H1 (cell line): ENCODE data around the gene ZNF836. TPM values are rescaled to one million over a fixed set of nuclear protein-coding genes. Genes with fewer than 3 reads are reported as not detected.

Experiments
- CTCF ChIA-PET: fragments of 300-600 bp; sonication (Branson Sonifier 250); formaldehyde crosslinking; loops from one replicate; lab custom pipeline; 2021; ENCODE audit not compliant: partially characterized antibody; lab: Charles Lee
- POLR2A ChIA-PET: fragments of 300-600 bp; sonication (Branson Sonifier 250); formaldehyde crosslinking; loops from one replicate; lab custom pipeline; 2021; ENCODE audit warnings: inconsistent platforms; ENCODE audit not compliant: partially characterized antibody; lab: Charles Lee
- DNase-seq, 2 experiments: peaks; one replicate each; pipeline versions ENCODE4 v3.0.0 to v3.0.0-alpha.2; 2010 to 2022; ENCODE audit warnings: low spot score in 2 of 2, low read depth in 1 of 2, mixed read lengths in 1 of 2
- FAIRE-seq: peaks from 2 replicates; lab custom pipeline; 2011; peaks lifted over from hg19 to GRCh38; lab: Jason Lieb, UNC
- H2AFZ ChIP-seq: 2 replicates; pipeline ENCODE4 v1.8.1; 2012; ENCODE audit warnings: low read length, inconsistent platforms
- H2AK5ac ChIP-seq: 2 replicates; pipeline ENCODE4 v1.6.1; 2013; ENCODE audit warnings: low read depth, low read length
- H2BK120ac ChIP-seq: replicated peaks from 2 replicates; pipeline ENCODE3; 2013; ENCODE audit warnings: low read depth, low read length, inconsistent platforms
- H2BK12ac ChIP-seq: 2 replicates; pipeline ENCODE4 v1.6.1; 2013; ENCODE audit warnings: low read depth, low read length
- H2BK15ac ChIP-seq: 2 replicates; pipeline ENCODE4 v1.6.1; 2013; ENCODE audit warnings: low read length
- H2BK20ac ChIP-seq: 2 replicates; pipeline ENCODE4 v1.6.1; 2013; ENCODE audit warnings: low read length
- H2BK5ac ChIP-seq: 2 replicates; pipeline ENCODE4 v1.6.1; 2013; ENCODE audit warnings: low read depth, low read length
- H3K14ac ChIP-seq: 2 replicates; pipeline ENCODE4 v1.6.1; 2013; ENCODE audit warnings: inconsistent platforms; ENCODE audit not compliant: insufficient read length
- H3K18ac ChIP-seq: 2 replicates; pipeline ENCODE4 v1.6.1; 2013; ENCODE audit warnings: low read length; ENCODE audit errors: extremely low read depth
- H3K23ac ChIP-seq: 2 replicates; pipeline ENCODE4 v1.6.1; 2013; ENCODE audit warnings: inconsistent platforms; ENCODE audit not compliant: insufficient read length
- H3K23me2 ChIP-seq: 2 replicates; pipeline ENCODE4 v1.6.1; 2013; ENCODE audit warnings: low read depth, low read length
- H3K27ac ChIP-seq: 2 replicates; pipeline ENCODE4 v1.6.1; 2011; ENCODE audit warnings: low read depth, low read length, inconsistent platforms
- H3K27me3 ChIP-seq, 4 experiments: replicated peaks in 1 of 4; 1 replicate in 1 of 4; 2 replicates in 3 of 4; pipeline versions ENCODE4 v1.6.1 to v1.8.1; 2011 to 2013; ENCODE audit warnings: low read length in 3 of 4, mild to moderate bottlenecking in 3 of 4, inconsistent platforms in 2 of 4, mixed read lengths in 2 of 4, moderate library complexity in 1 of 4; ENCODE audit not compliant: control insufficient read depth in 3 of 4, insufficient read depth in 3 of 4; ENCODE audit errors: extremely low read depth in 1 of 4
- H3K36me3 ChIP-seq, 4 experiments: 2 replicates each; pipeline versions ENCODE4 v1.6.1 to v1.8.1; 2011 to 2013; ENCODE audit warnings: mild to moderate bottlenecking in 4 of 4, low read length in 3 of 4, moderate library complexity in 2 of 4, control low read depth in 1 of 4, inconsistent platforms in 1 of 4; ENCODE audit not compliant: insufficient read depth in 4 of 4, control insufficient read depth in 2 of 4
- H3K4ac ChIP-seq: replicated peaks from 2 replicates; pipeline ENCODE3; 2013; ENCODE audit warnings: low read length, low read depth, mixed read lengths, inconsistent platforms; ENCODE audit not compliant: insufficient read length
- H3K4me1 ChIP-seq, 4 experiments: replicated peaks in 1 of 4; 1 replicate in 1 of 4; 2 replicates in 3 of 4; pipeline versions ENCODE4 v1.6.1 to v1.8.1; 2011 to 2013; ENCODE audit warnings: low read length in 3 of 4, inconsistent platforms in 2 of 4, mixed read lengths in 1 of 4; ENCODE audit not compliant: insufficient read depth in 4 of 4, control insufficient read depth in 3 of 4
- H3K4me2 ChIP-seq, 2 experiments: 2 replicates each; pipeline versions ENCODE4 v1.6.1 to v1.8.1; 2011 to 2013; ENCODE audit warnings: low read depth in 2 of 2, low read length in 2 of 2, control low read depth in 1 of 2, inconsistent platforms in 1 of 2, mild to moderate bottlenecking in 1 of 2; ENCODE audit not compliant: insufficient read depth in 1 of 2
- H3K4me3 ChIP-seq, 4 experiments: fragments of 200-600, 300-600 bp in 1 of 4; sonication (generic), shearing (Covaris generic), sonication (Bioruptor Twin) in 1 of 4; 2 replicates each; pipeline versions ENCODE4 v1.5.1 to v1.8.1; 2011 to 2016; ENCODE audit warnings: low read length in 4 of 4, low read depth in 3 of 4, control low read depth in 2 of 4, inconsistent platforms in 2 of 4, mild to moderate bottlenecking in 2 of 4, mixed read lengths in 1 of 4, moderate library complexity in 1 of 4; ENCODE audit not compliant: insufficient read depth in 2 of 4; ENCODE audit errors: extremely low read depth in 1 of 4
- H3K56ac ChIP-seq: replicated peaks from 2 replicates; pipeline ENCODE3; 2013; ENCODE audit warnings: low read depth, mild to moderate bottlenecking, mixed read lengths, low read length, inconsistent platforms; ENCODE audit not compliant: insufficient read length
- H3K79me1 ChIP-seq: 2 replicates; pipeline ENCODE4 v1.6.1; 2013; ENCODE audit warnings: low read depth, low read length, control low read depth
- H3K79me2 ChIP-seq, 2 experiments: 2 replicates each; pipeline versions ENCODE4 v1.6.1 to v1.8.1; 2012 to 2013; ENCODE audit warnings: low read length in 2 of 2, mild to moderate bottlenecking in 2 of 2, inconsistent platforms in 1 of 2; ENCODE audit not compliant: insufficient read depth in 2 of 2, control insufficient read depth in 1 of 2
- H3K9ac ChIP-seq, 4 experiments: replicated peaks in 1 of 4; 1 replicate in 1 of 4; 2 replicates in 3 of 4; pipeline versions ENCODE4 v1.6.1 to v1.8.1; 2011 to 2013; ENCODE audit warnings: low read depth in 3 of 4, low read length in 3 of 4, control low read depth in 2 of 4, mild to moderate bottlenecking in 2 of 4, moderate library complexity in 2 of 4, inconsistent platforms in 1 of 4; ENCODE audit errors: extremely low read depth in 1 of 4
- H3K9me3 ChIP-seq, 2 experiments: 2 replicates each; pipeline versions ENCODE4 v1.6.1 to v1.8.1; 2012 to 2013; ENCODE audit warnings: mild to moderate bottlenecking in 2 of 2, moderate library complexity in 2 of 2, control low read depth in 1 of 2, inconsistent platforms in 1 of 2, low read depth in 1 of 2, low read length in 1 of 2, mixed read lengths in 1 of 2; ENCODE audit not compliant: insufficient read depth in 2 of 2
- H4K20me1 ChIP-seq, 2 experiments: replicated peaks in 1 of 2; 2 replicates each; pipeline versions ENCODE3 to v1.8.1; 2011 to 2013; ENCODE audit warnings: inconsistent platforms in 2 of 2, low read length in 2 of 2, mild to moderate bottlenecking in 1 of 2; ENCODE audit not compliant: insufficient read depth in 2 of 2, control insufficient read depth in 1 of 2
- H4K5ac ChIP-seq: 2 replicates; pipeline ENCODE4 v1.6.1; 2013; ENCODE audit warnings: low read length, low read depth, mixed read lengths, inconsistent platforms; ENCODE audit not compliant: insufficient read length
- H4K8ac ChIP-seq: 2 replicates; pipeline ENCODE4 v1.8.0; 2013; ENCODE audit warnings: mild to moderate bottlenecking, moderate library complexity, low read length, inconsistent platforms; ENCODE audit not compliant: insufficient read depth; ENCODE audit errors: extremely low read depth
- H4K91ac ChIP-seq: replicated peaks from 2 replicates; pipeline ENCODE3; 2013; ENCODE audit warnings: low read length, mixed read lengths, inconsistent platforms; ENCODE audit not compliant: insufficient read length
- BRCA1 ChIP-seq: IDR thresholded peaks from 2 replicates; pipeline ENCODE4 v1.6.1; 2012; ENCODE audit warnings: low read depth, low read length, improper control_type of control experiment
- HDAC2 ChIP-seq, 2 experiments: fragments of 300-600 bp in 1 of 2; sonication (generic) in 1 of 2; IDR thresholded peaks; 2 replicates each; pipeline ENCODE4 v1.6.1; 2011 to 2012; ENCODE audit warnings: low read depth in 2 of 2, low read length in 2 of 2, mild to moderate bottlenecking in 2 of 2, moderate library complexity in 2 of 2, borderline replicate concordance in 1 of 2, inconsistent platforms in 1 of 2
- POLR2A ChIP-seq, 2 experiments: IDR thresholded peaks; 1 replicate in 1 of 2; 2 replicates in 1 of 2; pipeline ENCODE4 v1.6.1; 2011; ENCODE audit warnings: low read depth in 2 of 2, low read length in 2 of 2, mild to moderate bottlenecking in 2 of 2; ENCODE audit errors: control extremely low read depth in 1 of 2
- TCF12 ChIP-seq: IDR thresholded peaks from 2 replicates; pipeline ENCODE4 v1.6.1; 2011; ENCODE audit warnings: low read depth, mild to moderate bottlenecking, low read length
- polyA plus RNA-seq, 7 experiments: library from polyadenylated mRNA; depleted of rRNA in 3 of 7; stranded (reverse) in 5 of 7; unstranded in 2 of 7; fragments of >200 nt in 5 of 7; fragments of 200-250 nt in 2 of 7; gene quantifications; 1 replicate in 5 of 7; 2 replicates in 1 of 7; 4 replicates in 1 of 7; pipeline versions ENCODE4 v1.2.1 to v1.2.3, GENCODE V29; 2011 to 2013; ENCODE audit warnings: missing spikeins in 2 of 7, mixed read lengths in 2 of 7
- total RNA-seq: library from RNA; stranded (reverse); fragmentation: NEBNext Ultra II Directional; extraction: Animal tissue kit (Norgen Biotek cat#: 25700); gene quantifications from 2 replicates; pipeline ENCODE4 v1.2.1, GENCODE V29; 2021

Gene ZNF836
- total and polyA plus RNA-seq, 2 of the 8 experiments (the other 6 are each of a cell fraction or from before 2014, with no cell fraction given): 5.6 to 27.2 TPM

DNA sequence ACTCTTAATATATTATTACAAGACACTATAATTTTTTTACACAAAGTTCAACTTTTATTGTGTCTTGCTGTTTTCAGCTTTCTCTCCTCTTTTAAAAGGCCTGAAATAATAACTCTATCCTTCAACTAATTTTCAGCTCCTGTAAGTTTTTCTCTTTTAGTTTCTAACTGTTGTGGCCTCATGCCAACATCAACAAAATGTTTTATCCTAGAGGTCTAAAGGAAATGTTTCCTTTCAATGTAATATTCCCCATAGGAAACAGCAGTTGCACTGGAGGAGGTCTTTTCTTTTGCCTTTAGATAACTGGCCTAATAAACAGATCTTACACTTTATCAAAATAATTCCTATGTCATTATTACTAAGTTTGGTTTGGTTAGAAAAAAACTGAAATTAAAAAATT, 23.2 kb downstream of the ZNF836 start:
- Histone ChIP-seq H4K91ac (no peak overlapping the region), H2AK5ac (no peak overlapping the region), H3K4ac (no peak overlapping the region), H3K36me3 (peaks cover 0 to 17% (median 0%) of the 10 kb centered on the region in 4 experiments; a peak in 2 of 8 replicates), H3K23ac (no peak overlapping the region), H2BK120ac (no peak overlapping the region), H3K79me2 (no peaks in the 10 kb centered on the region), H4K8ac (no peak overlapping the region), H2BK15ac (no peak overlapping the region), H3K79me1 (no peaks in the 10 kb centered on the region), H3K9me3 (peaks cover 37 to 47% of the 10 kb centered on the region in 2 experiments), H4K20me1 (no peaks in the 10 kb centered on the region), H3K4me1 (no peaks in the 10 kb centered on the region), H3K18ac (no peak overlapping the region), H3K27ac (no peak overlapping the region), H3K14ac (no peak overlapping the region), H2BK20ac (no peak overlapping the region), H3K27me3 (no peaks in the 10 kb centered on the region), H3K4me3 (no peak overlapping the region), H3K23me2 (no peaks in the 10 kb centered on the region), H4K5ac (no peak overlapping the region), H3K56ac (no peak overlapping the region), H3K4me2 (no peak overlapping the region), H2BK12ac (no peak overlapping the region), H3K9ac (no peak overlapping the region), H2BK5ac (no peak overlapping the region)
- POLR2A ChIA-PET: interaction anchor here (0.7 kb wide), 1 partner anchor 10 kb away, joined by 4 read pairs; no protein-coding TSS in a partner anchor
- FAIRE-seq (no peak), DNase-seq (no peak)
- CTCF ChIA-PET: no interaction called here
- TF ChIP-seq TCF12 (no peak), HDAC2 (IDR thresholded peaks at IDR 0.05; ENCODE audit: borderline replicate concordance in 1 of 2, low read depth in 2 of 2, low read length in 2 of 2) (no peak), POLR2A (IDR thresholded peaks at IDR 0.05; ENCODE audit: control extremely low read depth in 1 of 2, low read depth in 2 of 2, low read length in 2 of 2) (no peak), BRCA1 (no peak)
- TF ChIP-seq, all 59 proteins: peak for 0
- H2AFZ ChIP-seq: no peak overlapping the region
